Measurements from ENCODE around the gene GNA14. TPM values are rescaled to one million over a fixed set of nuclear protein-coding genes. Genes with fewer than 3 reads are reported as not detected.

GNA14 gene
- polyA plus RNA-seq, 3 donors, result 0.04 TPM; not detected in 2

- no peak for DNase-seq
- H4K20me1 ChIP-seq (ENCODE audit: insufficient read depth, low read length), result no peaks in the 10 kb centered on the region
- H3K4me2 ChIP-seq (replicated peaks; ENCODE audit: extremely low read depth, low read length, poor library complexity, severe bottlenecking), result no peak overlapping the region
- H3K36me3 Mint-ChIP-seq, result no peaks in the 10 kb centered on the region
- intact Hi-C loops (cut with micrococcal nuclease), result no loop called here
- peaks cover 0 to 3% (median 2%) of the 10 kb centered on the region in 3 donors for H3K27me3 Mint-ChIP-seq (ENCODE audit: low read depth in 3 of 3)
- peaks cover 6% of the 10 kb centered on the region for H3K4me1 Mint-ChIP-seq
- no peak overlapping the region for H3K9ac ChIP-seq (ENCODE audit: insufficient read depth, low read length, poor library complexity, severe bottlenecking)
- no peaks in the 10 kb centered on the region for H3K36me3 ChIP-seq (replicated peaks in 1 of 2; ENCODE audit: control insufficient read depth in 1 of 2, insufficient read depth in 2 of 2, low read length in 2 of 2)
- no peaks in the 10 kb centered on the region for H3K79me2 ChIP-seq (ENCODE audit: insufficient read depth, low read length)
- no peak overlapping the region for H2AFZ ChIP-seq (ENCODE audit: insufficient read depth, low read depth, low read length, poor library complexity, severe bottlenecking)
- no peak overlapping the region for H3K4me3 ChIP-seq (replicated peaks in 1 of 3; ENCODE audit: low read depth in 2 of 3, low read length in 3 of 3)
- H3K27ac ChIP-seq (ENCODE audit: low read depth in 1 of 2, low read length in 2 of 2), result no peak overlapping the region
- WGBS (ENCODE audit: insufficient coverage), result 100% methylated on average over 2 of the region's 6 CpGs
- H3K27ac Mint-ChIP-seq, result no peak overlapping the region
- TF ChIP-seq CTCF (IDR thresholded peaks at IDR 0.05), result no peak
- H3K4me3 Mint-ChIP-seq, result no peak overlapping the region
- H3K27me3 ChIP-seq (ENCODE audit: control insufficient read depth in 2 of 2, insufficient read depth in 2 of 2, low read length in 2 of 2), result no peaks in the 10 kb centered on the region
- H3K9me3 ChIP-seq (replicated peaks in 1 of 2; ENCODE audit: control insufficient read depth in 1 of 2, insufficient read depth in 1 of 2, low read length in 2 of 2), result no peaks in the 10 kb centered on the region
- no peaks in the 10 kb centered on the region for H3K4me1 ChIP-seq (ENCODE audit: control insufficient read depth in 1 of 2, insufficient read depth in 2 of 2, low read length in 2 of 2)
- H3K9me3 Mint-ChIP-seq, result no peaks in the 10 kb centered on the region
These were observed 58.9 kb downstream of the GNA14 start for GRCh38 chr9:77589046-77589795.

- H2AFZ ChIP-seq (ENCODE audit: insufficient read depth, low read depth, low read length, poor library complexity, severe bottlenecking), result no peak overlapping the region
- no peaks in the 10 kb centered on the region for H4K20me1 ChIP-seq (ENCODE audit: insufficient read depth, low read length)
- H3K4me3 Mint-ChIP-seq, result peak overlapping the region in 1 of 2 donors; percentile 43
- no peaks in the 10 kb centered on the region for H3K36me3 ChIP-seq (replicated peaks in 1 of 2; ENCODE audit: control insufficient read depth in 1 of 2, insufficient read depth in 2 of 2, low read length in 2 of 2)
- H3K9me3 Mint-ChIP-seq, result no peaks in the 10 kb centered on the region
- H3K9me3 ChIP-seq (replicated peaks in 1 of 2; ENCODE audit: control insufficient read depth in 1 of 2, insufficient read depth in 1 of 2, low read length in 2 of 2), result no peaks in the 10 kb centered on the region
- intact Hi-C loops (cut with micrococcal nuclease), result no loop called here
- TF ChIP-seq CTCF (IDR thresholded peaks at IDR 0.05), result no peak
- no peak for DNase-seq
- no peaks in the 10 kb centered on the region for H3K36me3 Mint-ChIP-seq
- no peak overlapping the region for H3K4me3 ChIP-seq (replicated peaks in 1 of 3; ENCODE audit: low read depth in 2 of 3, low read length in 3 of 3)
- no peaks in the 10 kb centered on the region for H3K27me3 ChIP-seq (ENCODE audit: control insufficient read depth in 2 of 2, insufficient read depth in 2 of 2, low read length in 2 of 2)
- H3K4me2 ChIP-seq (replicated peaks; ENCODE audit: extremely low read depth, low read length, poor library complexity, severe bottlenecking), result no peak overlapping the region
- WGBS (ENCODE audit: insufficient coverage), result 44% methylated on average over 1 of the region's 2 CpGs
- H3K4me1 ChIP-seq (ENCODE audit: control insufficient read depth in 1 of 2, insufficient read depth in 2 of 2, low read length in 2 of 2), result no peaks in the 10 kb centered on the region
- H3K9ac ChIP-seq (ENCODE audit: insufficient read depth, low read length, poor library complexity, severe bottlenecking), result no peak overlapping the region
- no peak overlapping the region for H3K27ac ChIP-seq (ENCODE audit: low read depth in 1 of 2, low read length in 2 of 2)
- H3K79me2 ChIP-seq (ENCODE audit: insufficient read depth, low read length), result no peaks in the 10 kb centered on the region
- H3K27ac Mint-ChIP-seq, result no peak overlapping the region
- peaks cover 0 to 3% (median 2%) of the 10 kb centered on the region in 3 donors for H3K27me3 Mint-ChIP-seq (ENCODE audit: low read depth in 3 of 3)
- H3K4me1 Mint-ChIP-seq, result peaks cover 6% of the 10 kb centered on the region
These were observed 59.7 kb downstream of the GNA14 start for GRCh38 chr9:77588271-77588937.
